GM18511 (cell line): ENCODE measurements around the gene GPR156.

ENCODE experiments used
- ATAC-seq: cut with Tn5 transposase; IDR thresholded peaks from one replicate; pipeline ENCODE4 v1.9.1; 2021; ENCODE audit warnings: mild to moderate bottlenecking, moderate library complexity; ENCODE audit not compliant: unreplicated experiment

Gene GPR156

GRCh38 chr3:120129718-120130513 is 155.1 kb downstream of the GPR156 start:
- no peak for ATAC-seq

- ATAC-seq, result no peak
These were observed 156.0 kb downstream of the GPR156 start for GRCh38 chr3:120129051-120129450.

- ATAC-seq, result no peak
These were observed 159.0 kb downstream of the GPR156 start for GRCh38 chr3:120125992-120126391.

GRCh38 chr3:120119846-120120510 is 165.0 kb downstream of the GPR156 start:
- no peak for ATAC-seq
